Measurements from ENCODE around the gene SDK1.
A peak's percentile ranks its signal among the peaks of the same experiment; 100 is the strongest.

The SDK1 gene

GRCh38 chr7:3455806-3456595 lies 154.9 kb downstream of the SDK1 start:
- DNase-seq (ENCODE audit: low read depth in 1 of 2, low spot score in 1 of 2), result no peak

GRCh38 chr7:3459111-3459510 lies 158.1 kb downstream of the SDK1 start:
- no peak for DNase-seq (ENCODE audit: low read depth in 1 of 2, low spot score in 1 of 2)

DNA sequence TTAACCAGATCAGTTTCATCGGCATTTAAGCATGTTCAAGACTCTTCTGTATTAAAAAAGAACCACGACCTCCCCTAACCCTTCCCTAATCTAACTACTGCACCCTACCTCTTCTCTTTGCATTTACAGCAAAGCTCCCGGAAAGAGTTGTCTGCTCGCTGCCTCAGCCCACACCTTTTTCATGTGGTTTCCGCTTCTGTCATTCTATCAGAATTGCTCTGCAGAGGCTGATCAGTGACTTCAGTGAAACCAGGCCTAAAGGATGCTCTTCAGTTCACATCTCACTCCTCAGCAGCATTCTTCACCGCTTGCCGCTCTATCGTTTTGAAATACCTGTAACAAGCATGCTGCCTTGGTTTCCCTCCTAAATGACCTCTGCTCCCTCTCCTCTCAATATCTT lies 160.9 kb downstream of the SDK1 start:
- DNase-seq (ENCODE audit: low read depth in 1 of 2, low spot score in 1 of 2), result peak; percentile 11 to 66

GRCh38 chr7:3463696-3464095 lies 162.6 kb downstream of the SDK1 start:
- no peak for DNase-seq (ENCODE audit: low read depth in 1 of 2, low spot score in 1 of 2)

DNA sequence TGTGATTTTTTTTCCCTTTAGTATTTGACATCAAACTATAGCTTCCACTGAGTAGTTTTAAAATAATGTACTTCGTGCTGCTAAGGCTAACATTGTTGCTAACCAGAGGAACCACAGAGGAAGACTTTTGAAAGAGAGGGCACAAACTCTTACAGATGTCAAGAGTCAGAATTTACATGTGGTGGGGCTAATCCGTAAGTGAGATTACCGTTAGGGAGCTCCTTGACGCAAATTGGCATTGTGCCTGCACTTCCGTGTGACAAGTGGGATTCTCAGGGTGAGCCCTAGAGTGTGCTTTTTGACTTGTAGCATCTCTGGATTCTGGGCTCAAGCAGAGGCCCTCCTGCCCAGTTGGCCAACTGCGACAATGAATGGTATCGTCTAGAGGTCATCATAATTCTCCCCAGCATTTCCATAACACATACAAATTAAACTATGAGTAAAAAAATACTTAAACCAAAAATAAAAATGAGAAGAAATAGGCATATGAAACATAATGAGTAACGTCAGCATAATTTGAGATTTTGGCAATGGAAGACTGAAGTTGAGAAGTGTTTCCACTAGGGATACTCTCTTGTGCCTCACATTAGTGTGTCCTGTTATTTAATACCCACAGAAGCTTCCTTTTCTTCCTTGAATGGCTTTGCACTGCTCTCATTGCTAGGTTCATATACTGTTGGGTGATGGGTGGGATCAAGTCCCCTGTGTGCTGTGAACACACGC lies 164.0 kb downstream of the SDK1 start:
- DNase-seq (ENCODE audit: low read depth in 1 of 2, low spot score in 1 of 2), result no peak

- DNase-seq (ENCODE audit: low read depth in 1 of 2, low spot score in 1 of 2), result no peak
These were observed 165.2 kb downstream of the SDK1 start for GRCh38 chr7:3466261-3466660.

GRCh38 chr7:3469641-3470040 lies 168.6 kb downstream of the SDK1 start:
- no peak for DNase-seq (ENCODE audit: low read depth in 1 of 2, low spot score in 1 of 2)

- no peak for DNase-seq (ENCODE audit: low read depth in 1 of 2, low spot score in 1 of 2)
These were observed 179.1 kb downstream of the SDK1 start for GRCh38 chr7:3480197-3480596.

DNA sequence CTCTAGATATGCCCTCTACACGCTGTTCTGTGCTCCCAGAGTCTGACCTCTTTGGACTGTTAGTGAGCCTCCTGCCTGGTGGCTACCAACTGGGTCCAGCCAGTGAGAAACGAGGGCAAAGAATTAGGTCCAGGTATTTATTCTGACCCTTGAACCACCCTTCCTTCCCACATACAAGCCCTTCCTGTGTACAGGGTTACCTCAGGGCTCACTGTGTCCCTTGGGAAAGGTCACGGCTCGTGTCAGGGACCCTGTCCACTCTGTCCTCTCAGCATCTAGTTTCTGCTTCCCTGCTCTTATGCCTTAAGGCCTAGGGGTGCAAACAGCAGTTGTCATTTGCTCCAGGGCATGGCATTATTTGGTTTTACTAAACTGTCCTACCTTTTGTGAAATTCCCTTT lies 180.4 kb downstream of the SDK1 start:
- DNase-seq (ENCODE audit: low read depth in 1 of 2, low spot score in 1 of 2), result no peak

- DNase-seq (ENCODE audit: low read depth in 1 of 2, low spot score in 1 of 2), result no peak
These were observed 181.3 kb downstream of the SDK1 start for GRCh38 chr7:3482147-3482921.

DNA sequence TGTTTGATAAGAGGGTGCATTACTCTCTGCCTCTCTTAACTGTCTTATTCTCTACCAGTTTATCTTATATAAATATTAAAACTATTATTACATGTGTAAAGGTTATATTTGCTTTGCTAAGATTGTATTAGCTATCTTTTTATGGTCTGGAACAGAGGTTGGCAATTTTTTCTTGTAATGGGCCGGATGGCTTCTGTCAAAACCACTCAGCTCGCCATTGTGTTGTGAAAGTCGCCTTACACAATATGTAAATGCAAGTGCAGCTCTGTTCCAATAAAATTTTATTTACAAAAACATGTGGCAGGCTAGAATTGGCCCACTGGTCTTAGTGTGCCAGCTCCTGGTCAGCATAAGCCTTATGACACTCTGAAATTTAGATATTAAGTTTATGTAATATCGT lies 185.8 kb downstream of the SDK1 start:
- no peak for DNase-seq (ENCODE audit: low read depth in 1 of 2, low spot score in 1 of 2)

GRCh38 chr7:3488829-3489228 lies 187.8 kb downstream of the SDK1 start:
- DNase-seq (ENCODE audit: low read depth in 1 of 2, low spot score in 1 of 2), result no peak

- DNase-seq (ENCODE audit: low read depth in 1 of 2, low spot score in 1 of 2), result no peak
These were observed 192.4 kb downstream of the SDK1 start for GRCh38 chr7:3493499-3493898.

DNA sequence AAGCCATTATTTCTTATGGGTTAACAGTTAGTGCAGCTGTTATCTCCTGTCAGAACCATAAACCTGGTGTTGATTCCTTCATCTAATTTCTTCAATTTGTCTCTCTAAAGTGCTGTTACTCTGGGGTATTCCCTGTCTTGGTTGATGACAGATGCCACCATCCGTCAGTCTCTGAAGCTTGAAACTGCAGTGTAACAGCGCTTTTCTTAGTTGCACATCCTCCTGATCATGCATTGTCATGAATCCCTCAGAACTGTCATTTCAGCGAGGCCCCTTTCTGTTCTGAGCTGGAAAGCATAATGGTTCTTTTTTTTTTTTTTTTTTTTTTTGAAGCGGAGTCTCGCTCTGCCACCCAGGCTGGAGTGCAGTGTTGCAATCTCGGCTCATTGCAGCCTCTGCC lies 193.9 kb downstream of the SDK1 start:
- no peak for DNase-seq (ENCODE audit: low read depth in 1 of 2, low spot score in 1 of 2)

DNA sequence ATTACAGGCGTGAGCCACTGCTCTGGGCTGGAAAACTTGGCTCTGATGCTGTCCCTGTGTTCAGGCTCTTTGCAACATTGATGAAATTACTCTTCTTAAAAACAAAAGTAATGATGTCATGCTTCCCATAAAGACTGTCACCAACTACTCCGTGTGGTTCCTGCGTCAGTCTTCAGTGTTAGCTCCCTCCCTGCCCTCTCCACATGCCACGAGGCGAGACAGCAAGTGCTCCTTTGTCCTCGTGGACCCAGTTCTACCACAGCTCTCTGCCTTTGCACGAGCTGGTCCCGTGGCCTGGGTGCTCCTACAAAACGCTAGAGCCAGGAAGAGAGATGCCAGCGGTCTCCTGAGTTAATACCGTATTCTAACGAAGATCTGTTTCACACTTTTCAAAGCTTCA lies 194.5 kb downstream of the SDK1 start:
- no peak for DNase-seq (ENCODE audit: low read depth in 1 of 2, low spot score in 1 of 2)

DNA sequence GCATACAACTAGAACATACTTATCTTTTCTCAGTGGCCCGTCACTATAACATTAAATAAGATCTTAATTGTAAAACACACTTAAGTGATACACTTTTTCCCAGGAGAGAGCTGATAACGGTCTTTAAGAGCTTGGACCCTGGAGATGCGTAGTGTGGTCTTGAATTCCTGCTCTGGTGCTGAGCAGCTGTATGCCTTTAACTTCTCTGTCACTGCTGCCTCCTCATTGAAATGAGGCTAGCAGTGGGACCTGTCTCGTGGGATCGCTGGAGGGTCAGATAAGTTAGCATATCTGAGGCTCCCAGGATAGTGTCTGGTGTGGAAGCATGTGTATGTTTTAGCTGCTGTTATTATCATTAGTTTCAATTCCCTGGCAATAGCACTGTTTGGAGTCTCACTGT lies 194.9 kb downstream of the SDK1 start:
- DNase-seq (ENCODE audit: low read depth in 1 of 2, low spot score in 1 of 2), result no peak

DNA sequence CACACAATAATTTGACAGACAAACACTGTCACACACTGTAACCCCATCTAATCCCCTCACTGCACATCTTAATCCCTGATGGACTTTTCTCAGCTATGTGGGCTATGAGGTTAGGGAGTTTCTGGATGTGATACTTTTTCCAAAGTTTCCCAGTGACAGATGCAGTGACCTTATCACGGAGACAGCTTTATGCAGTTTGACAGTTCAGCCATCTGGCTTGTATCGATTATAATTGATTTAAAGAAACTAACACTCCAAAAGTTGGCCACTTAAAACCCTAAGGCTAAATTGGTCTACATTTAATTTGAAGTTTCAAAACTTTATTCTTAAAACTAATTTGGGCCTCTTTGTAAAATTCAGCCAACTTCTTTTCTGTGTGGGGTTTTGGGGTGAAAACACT lies 196.7 kb downstream of the SDK1 start:
- no peak for DNase-seq (ENCODE audit: low read depth in 1 of 2, low spot score in 1 of 2)

DNA sequence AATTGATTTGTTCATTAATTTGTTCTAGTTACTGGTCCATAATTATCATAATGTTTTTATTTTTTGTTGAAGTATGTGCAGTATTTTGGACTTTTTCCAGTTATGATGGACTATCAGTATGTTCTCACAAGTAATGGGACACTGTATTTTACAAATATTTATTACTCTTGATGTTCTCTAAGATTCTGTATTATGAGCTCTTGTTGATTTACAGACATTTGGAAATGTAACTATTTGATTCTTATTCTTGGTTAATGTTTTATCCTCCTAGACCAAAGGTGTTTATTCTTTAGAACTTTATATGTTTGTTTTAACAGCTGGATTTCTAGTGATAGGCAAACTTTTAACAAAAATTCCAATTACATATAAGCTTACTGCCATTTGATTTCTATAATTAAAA lies 200.6 kb downstream of the SDK1 start:
- DNase-seq (ENCODE audit: low read depth in 1 of 2, low spot score in 1 of 2), result no peak

- DNase-seq (ENCODE audit: low read depth in 1 of 2, low spot score in 1 of 2), result no peak
These were observed 203.3 kb downstream of the SDK1 start for GRCh38 chr7:3504384-3504783.

- DNase-seq (ENCODE audit: low read depth in 1 of 2, low spot score in 1 of 2), result no peak
These were observed 209.3 kb downstream of the SDK1 start for GRCh38 chr7:3510101-3511020.

- DNase-seq (ENCODE audit: low read depth in 1 of 2, low spot score in 1 of 2), result no peak
These were observed 216.3 kb downstream of the SDK1 start for GRCh38 chr7:3517344-3517743.

Data from activated CD4-positive, alpha-beta T cell treated with anti-CD3 and anti-CD28 coated beads, Interleukin-2, amount 50 U/mL, for 24 hours (primary cell).